HEK293 (cell line): Measurements from ENCODE around the gene LCAT.

Experiments
- BCL11B ChIP-seq: fragments of 450-650 bp; formaldehyde crosslinking; IDR thresholded peaks from 2 replicates; pipeline ENCODE4 v1.5.1; 2016; ENCODE audit warnings: low read depth, missing biosample characterization, missing genetic modification characterization
- BCL6B ChIP-seq: fragments of 450-650 bp; formaldehyde crosslinking; IDR thresholded peaks from 2 replicates; pipeline ENCODE4 v1.5.1; 2017; ENCODE audit warnings: missing biosample characterization, missing genetic modification characterization
- ELK4 ChIP-seq: IDR thresholded peaks from 2 replicates; pipeline ENCODE4 v1.6.1; 2011; ENCODE audit warnings: mild to moderate bottlenecking, low read depth, low read length, borderline replicate concordance
- GLI4 ChIP-seq: fragments of 450-650 bp; formaldehyde crosslinking; IDR thresholded peaks from 2 replicates; pipeline ENCODE4 v1.5.1; 2016; ENCODE audit warnings: missing biosample characterization, missing genetic modification characterization
- KLF10 ChIP-seq: fragments of 450-650 bp; IDR thresholded peaks from 2 replicates; pipeline ENCODE4 v1.5.1; 2018; ENCODE audit warnings: missing biosample characterization, mild to moderate bottlenecking, missing genetic modification characterization
- KLF9 ChIP-seq: fragments of 450-650 bp; formaldehyde crosslinking; IDR thresholded peaks from 2 replicates; pipeline ENCODE4 v1.5.1; 2016; ENCODE audit warnings: missing biosample characterization, missing genetic modification characterization, low read depth
- MZF1 ChIP-seq: fragments of 450-650 bp; formaldehyde crosslinking; IDR thresholded peaks from 2 replicates; pipeline ENCODE4 v1.5.1; 2017; ENCODE audit warnings: missing biosample characterization, missing genetic modification characterization, borderline replicate concordance
- OSR2 ChIP-seq: fragments of 450-650 bp; formaldehyde crosslinking; IDR thresholded peaks from 2 replicates; pipeline ENCODE4 v1.5.1; 2016; ENCODE audit warnings: missing biosample characterization, missing genetic modification characterization
- OVOL3 ChIP-seq: fragments of 450-650 bp; formaldehyde crosslinking; IDR thresholded peaks from 2 replicates; pipeline ENCODE4 v1.5.1; 2016; ENCODE audit warnings: missing biosample characterization, missing genetic modification characterization
- PRDM6 ChIP-seq: fragments of 450-650 bp; formaldehyde crosslinking; IDR thresholded peaks from 2 replicates; pipeline ENCODE4 v1.5.1; 2017; ENCODE audit warnings: missing biosample characterization, missing genetic modification characterization
- WT1 ChIP-seq: fragments of 450-650 bp; formaldehyde crosslinking; IDR thresholded peaks from 2 replicates; pipeline ENCODE4 v1.5.1; 2016; ENCODE audit warnings: missing biosample characterization, missing genetic modification characterization
- ZBTB11 ChIP-seq: fragments of 450-650 bp; formaldehyde crosslinking; conservative IDR thresholded peaks from 2 replicates; pipeline ENCODE4 v1.5.1; 2016; ENCODE audit warnings: low read depth, missing biosample characterization, missing genetic modification characterization
- ZBTB20 ChIP-seq: fragments of 450-650 bp; formaldehyde crosslinking; IDR thresholded peaks from 2 replicates; pipeline ENCODE4 v1.5.1; 2016; ENCODE audit warnings: missing biosample characterization, missing genetic modification characterization
- ZBTB44 ChIP-seq: fragments of 450-650 bp; IDR thresholded peaks from 2 replicates; pipeline ENCODE4 v1.5.1; 2018; ENCODE audit warnings: missing biosample characterization, mild to moderate bottlenecking, missing genetic modification characterization
- ZBTB48 ChIP-seq: fragments of 450-650 bp; formaldehyde crosslinking; IDR thresholded peaks from 2 replicates; pipeline ENCODE4 v1.5.1; 2016; ENCODE audit warnings: missing biosample characterization, missing genetic modification characterization
- ZBTB8A ChIP-seq: fragments of 450-650 bp; formaldehyde crosslinking; IDR thresholded peaks from 2 replicates; pipeline ENCODE4 v1.5.1; 2016; ENCODE audit warnings: missing biosample characterization, missing genetic modification characterization
- ZNF157 ChIP-seq: fragments of 450-650 bp; formaldehyde crosslinking; IDR thresholded peaks from 2 replicates; pipeline ENCODE4 v1.5.1; 2016; ENCODE audit warnings: missing biosample characterization, missing genetic modification characterization
- ZNF174 ChIP-seq: fragments of 450-650 bp; formaldehyde crosslinking; IDR thresholded peaks from 2 replicates; pipeline ENCODE4 v1.5.0; 2017; ENCODE audit warnings: missing biosample characterization, mild to moderate bottlenecking, missing genetic modification characterization
- ZNF239 ChIP-seq: fragments of 450-650 bp; formaldehyde crosslinking; IDR thresholded peaks from 2 replicates; pipeline ENCODE4 v1.5.1; 2016; ENCODE audit warnings: missing biosample characterization, missing genetic modification characterization
- ZNF280C ChIP-seq: fragments of 450-650 bp; formaldehyde crosslinking; IDR thresholded peaks from 2 replicates; pipeline ENCODE4 v1.5.1; 2016; ENCODE audit warnings: missing biosample characterization, missing genetic modification characterization
- ZNF473 ChIP-seq: fragments of 450-650 bp; formaldehyde crosslinking; IDR thresholded peaks from 2 replicates; pipeline ENCODE4 v1.5.1; 2017; ENCODE audit warnings: missing biosample characterization, missing genetic modification characterization
- ZNF549 ChIP-seq: fragments of 450-650 bp; IDR thresholded peaks from 2 replicates; pipeline ENCODE4 v1.5.1; 2018; ENCODE audit warnings: missing biosample characterization, missing genetic modification characterization, mild to moderate bottlenecking, inconsistent platforms, moderate library complexity
- ZNF571 ChIP-seq: fragments of 450-650 bp; formaldehyde crosslinking; IDR thresholded peaks from 2 replicates; pipeline ENCODE4 v1.5.0; 2017; ENCODE audit warnings: missing biosample characterization, missing genetic modification characterization
- ZNF600 ChIP-seq: fragments of 450-650 bp; formaldehyde crosslinking; IDR thresholded peaks from 2 replicates; pipeline ENCODE4 v1.5.1; 2016; ENCODE audit warnings: missing biosample characterization, missing genetic modification characterization
- ZNF692 ChIP-seq: fragments of 450-650 bp; formaldehyde crosslinking; IDR thresholded peaks from 2 replicates; pipeline ENCODE4 v1.5.1; 2016; ENCODE audit warnings: missing biosample characterization, missing genetic modification characterization
- ZNF776 ChIP-seq: fragments of 450-650 bp; formaldehyde crosslinking; IDR thresholded peaks from 2 replicates; pipeline ENCODE4 v1.5.0; 2017; ENCODE audit warnings: missing biosample characterization, missing genetic modification characterization, borderline replicate concordance
- ZNF785 ChIP-seq: fragments of 450-650 bp; formaldehyde crosslinking; IDR thresholded peaks from 2 replicates; pipeline ENCODE4 v1.5.1; 2016; ENCODE audit warnings: missing biosample characterization, missing genetic modification characterization

The LCAT gene

GRCh38 chr16:67935402-67936123, 8.4 kb downstream of the LCAT start (continued):
- TF ChIP-seq ZNF473 (tag by site-specific recombination) (no peak), ZBTB48 (no peak; the same call in 1 of the 2 replicates), ZBTB44 (tag by site-specific recombination) (no peak), ZNF280C (tag by site-specific recombination) (no peak), ZBTB20 (tag by site-specific recombination) (peak; percentile 91), BCL11B (peak; percentile 91), ZNF776 (tag by site-specific recombination) (no peak), ZNF571 (no peak), ZNF174 (tag by site-specific recombination) (no peak), ZNF600 (tag by site-specific recombination) (no peak), ZNF239 (peak; percentile 61; the same call in 1 of the 2 replicates), ZNF157 (tag by site-specific recombination) (no peak), WT1 (tag by site-specific recombination) (peak; percentile 61; the same call in 1 of the 2 replicates), MZF1 (tag by site-specific recombination) (no peak), GLI4 (tag by site-specific recombination) (no peak), ELK4 (no peak), KLF10 (tag by site-specific recombination) (peak; percentile 44; the same call in 1 of the 2 replicates), ZBTB11 (tag by site-specific recombination) (peak; percentile 91), ZNF549 (no peak), ZNF692 (tag by site-specific recombination) (peak; percentile 40; the same call in 1 of the 2 replicates), PRDM6 (no peak), KLF9 (tag by site-specific recombination) (peak; percentile 97), OVOL3 (tag by site-specific recombination) (0 out of 2 replicates have a peak, but pooled peaks have one; percentile 24), ZBTB8A (tag by site-specific recombination) (peak; percentile 48; the same call in 1 of the 2 replicates), BCL6B (no peak), OSR2 (tag by site-specific recombination) (no peak), ZNF785 (tag by site-specific recombination) (0 out of 2 replicates have a peak, but pooled peaks have one; percentile 27)
